IMR-90 (cell line): ENCODE results near the gene GREB1L. TPM values are rescaled to one million over a fixed set of nuclear protein-coding genes. Genes with fewer than 3 reads are reported as not detected.

ENCODE experiments used
- ATAC-seq: fragments of 200-7000 bp; cut with Tn5 transposase; 2 replicates; pipeline ENCODE4 v1.9.1; 2020; ENCODE audit warnings: low read depth, mild to moderate bottlenecking, moderate library complexity
- BruUV-seq: library from RNA; stranded (reverse); fragments of 400-500 nt; replicated peaks from 2 replicates; lab custom pipeline; 2021; lab: Mats Ljungman, UMichigan
- CTCF ChIA-PET: fragments of 300-600 bp; formaldehyde crosslinking; extraction: SDS; loops from one replicate; lab custom pipeline; 2021; ENCODE audit warnings: antibody characterized with exemption; lab: Yijun Ruan, JAX
- POLR2A ChIA-PET: fragments of 300-600 bp; sonication (Branson Sonifier 250); formaldehyde crosslinking; loops from one replicate; lab custom pipeline; 2022; ENCODE audit warnings: antibody characterized with exemption; ENCODE audit not compliant: unreplicated experiment; lab: Charles Lee
- DNase-seq: peaks from one replicate; pipeline ENCODE4 v3.0.0; 2013
- H2AFZ ChIP-seq: replicated peaks from 2 replicates; pipeline ENCODE3; 2013; ENCODE audit warnings: low read length, mild to moderate bottlenecking; ENCODE audit not compliant: poor library complexity
- H2AK5ac ChIP-seq: 2 replicates; pipeline ENCODE4 v1.6.1; 2013; ENCODE audit warnings: low read depth, low read length, inconsistent platforms
- H2AK9ac ChIP-seq: replicated peaks from 2 replicates; pipeline ENCODE3; 2013; ENCODE audit warnings: mild to moderate bottlenecking, low read depth, low read length, moderate library complexity; ENCODE audit not compliant: poor library complexity
- H2BK120ac ChIP-seq: 2 replicates; pipeline ENCODE4 v1.6.1; 2013; ENCODE audit warnings: low read depth, low read length, inconsistent platforms
- H2BK15ac ChIP-seq: 3 replicates; pipeline ENCODE4 v1.6.1; 2013; ENCODE audit warnings: low read depth, low read length, inconsistent platforms
- H2BK20ac ChIP-seq: 2 replicates; pipeline ENCODE4 v1.6.1; 2013; ENCODE audit warnings: low read depth, mild to moderate bottlenecking, inconsistent platforms, low read length, moderate library complexity
- H2BK5ac ChIP-seq: 2 replicates; pipeline ENCODE4 v1.6.1; 2013; ENCODE audit warnings: mild to moderate bottlenecking, low read depth, low read length, inconsistent platforms; ENCODE audit not compliant: poor library complexity, severe bottlenecking
- H3K14ac ChIP-seq: replicated peaks from 2 replicates; pipeline ENCODE4 v1.6.1; 2013; ENCODE audit warnings: low read depth, low read length, inconsistent platforms
- H3K18ac ChIP-seq: 2 replicates; pipeline ENCODE4 v1.6.1; 2013; ENCODE audit warnings: low read depth, low read length, control low read depth
- H3K23ac ChIP-seq: 2 replicates; pipeline ENCODE4 v1.6.1; 2013; ENCODE audit warnings: low read depth, low read length, inconsistent platforms
- H3K27ac ChIP-seq: 2 replicates; pipeline ENCODE4 v1.5.1; 2013; ENCODE audit warnings: mild to moderate bottlenecking, control low read depth, low read length; ENCODE audit not compliant: insufficient read depth
- H3K27me3 ChIP-seq: 2 replicates; pipeline ENCODE4 v1.6.1; 2013; ENCODE audit warnings: low read length; ENCODE audit not compliant: control insufficient read depth, insufficient read depth
- H3K36me3 ChIP-seq: 2 replicates; pipeline ENCODE4 v1.6.1; 2013; ENCODE audit warnings: low read length, mixed read lengths; ENCODE audit not compliant: control insufficient read depth, insufficient read depth
- H3K4ac ChIP-seq: 2 replicates; pipeline ENCODE4 v1.6.1; 2013; ENCODE audit warnings: low read depth, low read length, inconsistent platforms
- H3K4me1 ChIP-seq: 2 replicates; pipeline ENCODE4 v1.6.1; 2013; ENCODE audit warnings: low read length, mixed read lengths; ENCODE audit not compliant: control insufficient read depth, insufficient read depth
- H3K4me2 ChIP-seq: 2 replicates; pipeline ENCODE4 v1.6.1; 2013; ENCODE audit warnings: low read depth, mild to moderate bottlenecking, control low read depth, low read length, moderate library complexity
- H3K4me3 ChIP-seq: 2 replicates; pipeline ENCODE4 v1.5.1; 2013; ENCODE audit warnings: low read depth, mild to moderate bottlenecking, control low read depth, low read length, moderate library complexity; ENCODE audit not compliant: insufficient read depth
- H3K56ac ChIP-seq: 2 replicates; pipeline ENCODE4 v1.6.1; 2013; ENCODE audit warnings: low read length, inconsistent platforms; ENCODE audit not compliant: insufficient read depth; ENCODE audit errors: extremely low read depth
- H3K79me1 ChIP-seq, 2 experiments: 2 replicates each; pipeline ENCODE4 v1.6.1; 2013; ENCODE audit warnings: low read length in 2 of 2, inconsistent platforms in 1 of 2, low read depth in 1 of 2
- H3K9ac ChIP-seq: 2 replicates; pipeline ENCODE4 v1.6.1; 2013; ENCODE audit warnings: low read depth, low read length, control low read depth
- H3K9me1 ChIP-seq: 2 replicates; pipeline ENCODE4 v1.6.1; 2013; ENCODE audit warnings: low read length, inconsistent platforms; ENCODE audit not compliant: insufficient read depth
- H3K9me3 ChIP-seq: 2 replicates; pipeline ENCODE4 v1.6.1; 2013; ENCODE audit warnings: low read length; ENCODE audit not compliant: control insufficient read depth, insufficient read depth
- H4K20me1 ChIP-seq: 2 replicates; pipeline ENCODE4 v1.6.1; 2013; ENCODE audit warnings: low read length, inconsistent platforms; ENCODE audit not compliant: insufficient read depth
- H4K5ac ChIP-seq: 2 replicates; pipeline ENCODE4 v1.6.1; 2013; ENCODE audit warnings: mild to moderate bottlenecking, low read depth, low read length, control low read depth
- H4K8ac ChIP-seq, 2 experiments: 2 replicates each; pipeline ENCODE4 v1.6.1; 2013; ENCODE audit warnings: low read depth in 2 of 2, low read length in 2 of 2, control low read depth in 1 of 2, inconsistent platforms in 1 of 2
- H4K91ac ChIP-seq: 2 replicates; pipeline ENCODE4 v1.6.1; 2013; ENCODE audit warnings: low read depth, low read length, inconsistent platforms; ENCODE audit not compliant: insufficient read depth
- BHLHE40 ChIP-seq: fragments of 150-350 bp; IDR thresholded peaks from 2 replicates; pipeline ENCODE4 v1.6.1; 2016; ENCODE audit warnings: mild to moderate bottlenecking, low read depth, low read length
- CEBPB ChIP-seq: IDR thresholded peaks from 2 replicates; pipeline ENCODE4 v1.6.1; 2012; ENCODE audit warnings: low read depth, low read length, improper control_type of control experiment
- CHD1 ChIP-seq: IDR thresholded peaks from 2 replicates; pipeline ENCODE4 v1.6.1; 2012; ENCODE audit warnings: low read depth, low read length, improper control_type of control experiment
- FOS ChIP-seq: fragments of 150-350 bp; IDR thresholded peaks from 2 replicates; pipeline ENCODE4 v1.6.1; 2016; ENCODE audit warnings: low read depth, low read length
- MAFK ChIP-seq: IDR thresholded peaks from 2 replicates; pipeline ENCODE4 v1.6.1; 2012; ENCODE audit warnings: low read depth, low read length, improper control_type of control experiment
- MAZ ChIP-seq: IDR thresholded peaks from 2 replicates; pipeline ENCODE4 v1.6.1; 2012; ENCODE audit warnings: low read depth, mild to moderate bottlenecking, low read length, improper control_type of control experiment, moderate library complexity, borderline replicate concordance
- MXI1 ChIP-seq: IDR thresholded peaks from 2 replicates; pipeline ENCODE4 v1.6.1; 2012; ENCODE audit warnings: low read depth, mild to moderate bottlenecking, low read length, moderate library complexity, borderline replicate concordance
- NFE2L2 ChIP-seq: fragments of 150-350 bp; IDR thresholded peaks from 2 replicates; pipeline ENCODE4 v1.6.1; 2016; ENCODE audit warnings: low read depth, mild to moderate bottlenecking, low read length
- POLR2A ChIP-seq: IDR thresholded peaks from 2 replicates; pipeline ENCODE4 v1.6.1; 2012; ENCODE audit warnings: mild to moderate bottlenecking, low read depth, low read length
- RAD21 ChIP-seq: IDR thresholded peaks from 2 replicates; pipeline ENCODE4 v1.6.1; 2012; ENCODE audit warnings: low read length, improper control_type of control experiment
- RCOR1 ChIP-seq: IDR thresholded peaks from 2 replicates; pipeline ENCODE4 v1.6.1; 2012; ENCODE audit warnings: mild to moderate bottlenecking, low read length, improper control_type of control experiment; ENCODE audit not compliant: insufficient replicate concordance
- RFX5 ChIP-seq: IDR thresholded peaks from 2 replicates; pipeline ENCODE4 v1.8.0; 2012; ENCODE audit warnings: low read depth, mild to moderate bottlenecking, low read length, moderate library complexity
- SMC3 ChIP-seq: fragments of 150-350 bp; IDR thresholded peaks from 2 replicates; pipeline ENCODE4 v1.6.1; 2016; ENCODE audit warnings: low read depth, mild to moderate bottlenecking, antibody characterized with exemption, low read length, moderate library complexity
- WGBS, 2 experiments: methylation state at CpG; one replicate each; pipeline versions ENCODE4 v1.1.5 to v1.1.7; 2013; ENCODE audit warnings: missing lambda C conversion rate in 2 of 2; ENCODE audit not compliant: insufficient read length in 1 of 2; ENCODE audit errors: extremely low coverage in 2 of 2; 5-methylcytosine and 5-hydroxymethylcytosine counted together
- dilution Hi-C: fragments of 300-500 bp; cut with HindIII; formaldehyde crosslinking; loops from one replicate; pipeline ENCODE4 v1.14.3; 2018; ENCODE audit warnings: low sequenced_read_pairs; ENCODE audit not compliant: unreplicated experiment
- in situ Hi-C: fragments of 300-500 bp; cut with MboI; formaldehyde crosslinking; loops from 3 replicates; pipeline ENCODE4 v1.14.3; 2019; ENCODE audit warnings: low sequenced_read_pairs, inconsistent platforms, mixed read lengths
- intact Hi-C: fragments of 100-400 bp; cut with micrococcal nuclease; formaldehyde crosslinking; loops from 2 replicates; pipeline ENCODE4 v1.10.0; 2022
- polyA plus RNA-seq, 3 experiments: library from polyadenylated mRNA; depleted of rRNA; stranded (reverse); fragments of >200 nt; gene quantifications; 2 replicates each; pipeline ENCODE4 v1.2.3, GENCODE V29; 2012; ENCODE audit warnings: low replicate concordance in 1 of 3
- total RNA-seq: library from RNA; depleted of rRNA; stranded (reverse); fragments of >200 nt; gene quantifications from 2 replicates; pipeline ENCODE4 v1.2.3, GENCODE V29; 2012
- TF ChIP-seq, protein P1 (sequence below): fragments of 150-350 bp; IDR thresholded peaks from 2 replicates; pipeline ENCODE4 v1.6.1; 2017; ENCODE audit warnings: mild to moderate bottlenecking, antibody characterized with exemption, low read length, low read depth
- TF ChIP-seq, protein P2 (sequence below): fragments of 150-350 bp; IDR thresholded peaks from 2 replicates; pipeline ENCODE4 v1.6.1; 2016; ENCODE audit warnings: low read depth, mild to moderate bottlenecking, low read length, moderate library complexity, borderline replicate concordance
- TF ChIP-seq, protein P3 (sequence below): conservative IDR thresholded peaks from 2 replicates; pipeline ENCODE4 v1.5.1; 2012; ENCODE audit warnings: mild to moderate bottlenecking, low read depth, low read length, improper control_type of control experiment

The GREB1L gene
- total and polyA plus RNA-seq, 2 of the 4 experiments (the other 2 are of a cell fraction): under 0.01 to 0.02 TPM

DNA sequence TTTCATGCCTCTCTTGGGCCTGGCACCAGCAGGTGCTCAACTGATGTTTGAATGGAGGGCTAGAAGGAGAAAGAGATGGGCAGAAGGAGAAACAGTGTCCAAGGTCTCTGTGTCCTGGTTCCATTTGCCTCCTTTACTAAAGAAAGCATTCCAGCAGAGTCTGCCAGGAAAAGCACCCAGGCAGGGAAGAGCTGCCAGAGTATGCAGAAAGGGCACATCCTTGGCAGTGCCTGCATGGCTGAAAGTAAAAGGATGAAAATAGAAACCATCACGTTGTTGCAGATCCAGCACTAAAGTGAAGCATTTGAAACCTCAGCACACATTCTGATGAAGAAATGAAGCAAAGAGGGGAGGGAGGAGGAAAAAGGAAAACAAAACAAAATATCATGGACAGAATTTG is 216.3 kb downstream of the GREB1L start:
- H2BK120ac ChIP-seq: no peak overlapping the region
- no peak overlapping the region for H3K27ac ChIP-seq
- no peak overlapping the region for H3K4me2 ChIP-seq
- H3K79me1 ChIP-seq: no peaks in the 10 kb centered on the region
- H3K14ac ChIP-seq: no peak overlapping the region
- no peaks in the 10 kb centered on the region for H3K9me1 ChIP-seq
- DNase-seq: no peak
- H3K18ac ChIP-seq: no peak overlapping the region
- in situ Hi-C loops: no loop called here
- peaks cover 18% of the 10 kb centered on the region for H3K27me3 ChIP-seq
- no peak overlapping the region for H3K9ac ChIP-seq
- H2AFZ ChIP-seq: no peak overlapping the region
- WGBS, 2 experiments: no CpG with 5 or more reads among the region's 1 CpG
- ChIA-PET POLR2A (interaction anchor here (0.7 kb wide), 1 partner anchor 18 kb away, joined by 28 read pairs; no protein-coding TSS in a partner anchor), CTCF (no interaction called here)
- H2AK9ac ChIP-seq: no peak overlapping the region
- 0 out of 2 replicates have a peak, but pooled peaks cover 2% of the 10 kb centered on the region for H3K4me1 ChIP-seq
- H3K9me3 ChIP-seq: no peaks in the 10 kb centered on the region
- H4K91ac ChIP-seq: no peak overlapping the region
- no peak overlapping the region for H2BK15ac ChIP-seq
- H2BK5ac ChIP-seq: no peak overlapping the region
- no peak overlapping the region for H3K56ac ChIP-seq
- dilution Hi-C loops: no loop called here
- H4K8ac ChIP-seq: no peak overlapping the region
- ATAC-seq: no peak
- H4K20me1 ChIP-seq: no peaks in the 10 kb centered on the region
- no peak overlapping the region for H3K4me3 ChIP-seq
- intact Hi-C loops: loop anchor here (10.0 kb wide), 1 partner anchor 214 kb away; the partner anchor contains the start of gene GREB1L
- no peak overlapping the region for H2AK5ac ChIP-seq
- no peak overlapping the region for H3K23ac ChIP-seq
- no peak for TF ChIP-seq BHLHE40
- no peak for TF ChIP-seq NFE2L2
- TF ChIP-seq POLR2A: no peak
- TF ChIP-seq RCOR1: no peak
- TF ChIP-seq FOS: no peak
- TF ChIP-seq MAZ: no peak
- TF ChIP-seq, protein P1, sequence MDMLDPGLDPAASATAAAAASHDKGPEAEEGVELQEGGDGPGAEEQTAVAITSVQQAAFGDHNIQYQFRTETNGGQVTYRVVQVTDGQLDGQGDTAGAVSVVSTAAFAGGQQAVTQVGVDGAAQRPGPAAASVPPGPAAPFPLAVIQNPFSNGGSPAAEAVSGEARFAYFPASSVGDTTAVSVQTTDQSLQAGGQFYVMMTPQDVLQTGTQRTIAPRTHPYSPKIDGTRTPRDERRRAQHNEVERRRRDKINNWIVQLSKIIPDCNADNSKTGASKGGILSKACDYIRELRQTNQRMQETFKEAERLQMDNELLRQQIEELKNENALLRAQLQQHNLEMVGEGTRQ: no peak
- TF ChIP-seq SMC3: no peak
- no peak for TF ChIP-seq RFX5
- TF ChIP-seq RAD21: no peak
- TF ChIP-seq MAFK: no peak
- no peak for TF ChIP-seq MXI1
- TF ChIP-seq, protein P2, sequence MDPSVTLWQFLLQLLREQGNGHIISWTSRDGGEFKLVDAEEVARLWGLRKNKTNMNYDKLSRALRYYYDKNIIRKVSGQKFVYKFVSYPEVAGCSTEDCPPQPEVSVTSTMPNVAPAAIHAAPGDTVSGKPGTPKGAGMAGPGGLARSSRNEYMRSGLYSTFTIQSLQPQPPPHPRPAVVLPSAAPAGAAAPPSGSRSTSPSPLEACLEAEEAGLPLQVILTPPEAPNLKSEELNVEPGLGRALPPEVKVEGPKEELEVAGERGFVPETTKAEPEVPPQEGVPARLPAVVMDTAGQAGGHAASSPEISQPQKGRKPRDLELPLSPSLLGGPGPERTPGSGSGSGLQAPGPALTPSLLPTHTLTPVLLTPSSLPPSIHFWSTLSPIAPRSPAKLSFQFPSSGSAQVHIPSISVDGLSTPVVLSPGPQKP: no peak
- TF ChIP-seq, protein P3, sequence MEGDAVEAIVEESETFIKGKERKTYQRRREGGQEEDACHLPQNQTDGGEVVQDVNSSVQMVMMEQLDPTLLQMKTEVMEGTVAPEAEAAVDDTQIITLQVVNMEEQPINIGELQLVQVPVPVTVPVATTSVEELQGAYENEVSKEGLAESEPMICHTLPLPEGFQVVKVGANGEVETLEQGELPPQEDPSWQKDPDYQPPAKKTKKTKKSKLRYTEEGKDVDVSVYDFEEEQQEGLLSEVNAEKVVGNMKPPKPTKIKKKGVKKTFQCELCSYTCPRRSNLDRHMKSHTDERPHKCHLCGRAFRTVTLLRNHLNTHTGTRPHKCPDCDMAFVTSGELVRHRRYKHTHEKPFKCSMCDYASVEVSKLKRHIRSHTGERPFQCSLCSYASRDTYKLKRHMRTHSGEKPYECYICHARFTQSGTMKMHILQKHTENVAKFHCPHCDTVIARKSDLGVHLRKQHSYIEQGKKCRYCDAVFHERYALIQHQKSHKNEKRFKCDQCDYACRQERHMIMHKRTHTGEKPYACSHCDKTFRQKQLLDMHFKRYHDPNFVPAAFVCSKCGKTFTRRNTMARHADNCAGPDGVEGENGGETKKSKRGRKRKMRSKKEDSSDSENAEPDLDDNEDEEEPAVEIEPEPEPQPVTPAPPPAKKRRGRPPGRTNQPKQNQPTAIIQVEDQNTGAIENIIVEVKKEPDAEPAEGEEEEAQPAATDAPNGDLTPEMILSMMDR: no peak
- TF ChIP-seq CEBPB: no peak
- no peak for TF ChIP-seq CHD1
- H4K5ac ChIP-seq: no peak overlapping the region
- H2BK20ac ChIP-seq: no peak overlapping the region
- no peak overlapping the region for H3K4ac ChIP-seq
- BruUV-seq: no TSS peak
- no peaks in the 10 kb centered on the region for H3K36me3 ChIP-seq
